ENCODE results near the gene GBF1.

The GBF1 gene

DNA sequence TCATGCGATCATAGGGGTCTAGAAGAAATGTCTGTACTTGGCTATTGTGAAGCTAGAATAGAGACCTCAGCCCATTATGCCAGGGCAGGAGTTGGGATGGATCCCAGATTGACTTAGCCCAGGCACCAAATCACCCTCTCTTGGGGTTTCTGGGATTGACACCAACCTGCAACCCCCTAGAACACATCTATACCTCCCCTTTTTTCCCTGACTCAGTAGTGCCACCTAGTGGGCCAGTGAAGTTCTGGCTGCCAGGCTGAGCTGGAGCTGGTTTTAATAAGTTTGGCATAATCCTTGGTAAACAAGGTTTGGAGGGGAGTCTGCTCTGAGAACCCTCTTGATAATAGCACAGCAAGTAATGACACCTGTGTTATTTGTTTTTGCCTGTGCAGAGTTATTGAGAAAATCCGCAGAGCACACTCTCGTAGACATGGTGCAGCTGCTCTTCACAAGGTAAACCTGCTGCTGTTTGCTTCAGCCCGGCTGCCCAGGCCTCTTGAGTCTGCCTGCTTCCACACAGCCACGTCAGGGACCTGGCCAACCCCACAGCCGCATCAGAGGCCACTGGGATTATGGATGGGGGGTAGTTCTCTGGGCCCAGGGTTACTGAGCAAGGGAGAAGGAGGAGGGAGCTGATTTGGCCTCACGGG, 106.9 kb downstream of the GBF1 start:
- DNase-seq, result peak; percentile 66

DNA sequence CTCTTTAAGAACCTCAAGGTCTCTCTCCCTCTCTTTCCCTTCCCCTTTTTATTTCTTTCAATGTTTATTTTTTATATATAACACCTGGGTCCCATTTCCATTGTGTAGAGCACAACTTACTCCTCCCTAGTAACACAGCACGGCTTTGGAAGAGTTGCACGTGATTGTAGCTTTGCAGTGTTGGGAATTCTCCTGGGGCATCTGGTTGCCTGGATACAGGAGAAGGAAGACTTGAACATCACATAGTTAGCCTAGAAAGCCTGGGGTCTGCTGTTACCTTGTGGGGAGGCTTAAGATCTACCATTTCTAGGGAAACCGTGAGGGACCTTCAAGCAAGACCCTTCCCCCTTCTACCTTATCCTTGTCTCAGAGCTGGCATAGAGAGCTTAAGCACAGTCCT, 109.1 kb downstream of the GBF1 start:
- no peak for DNase-seq

DNA sequence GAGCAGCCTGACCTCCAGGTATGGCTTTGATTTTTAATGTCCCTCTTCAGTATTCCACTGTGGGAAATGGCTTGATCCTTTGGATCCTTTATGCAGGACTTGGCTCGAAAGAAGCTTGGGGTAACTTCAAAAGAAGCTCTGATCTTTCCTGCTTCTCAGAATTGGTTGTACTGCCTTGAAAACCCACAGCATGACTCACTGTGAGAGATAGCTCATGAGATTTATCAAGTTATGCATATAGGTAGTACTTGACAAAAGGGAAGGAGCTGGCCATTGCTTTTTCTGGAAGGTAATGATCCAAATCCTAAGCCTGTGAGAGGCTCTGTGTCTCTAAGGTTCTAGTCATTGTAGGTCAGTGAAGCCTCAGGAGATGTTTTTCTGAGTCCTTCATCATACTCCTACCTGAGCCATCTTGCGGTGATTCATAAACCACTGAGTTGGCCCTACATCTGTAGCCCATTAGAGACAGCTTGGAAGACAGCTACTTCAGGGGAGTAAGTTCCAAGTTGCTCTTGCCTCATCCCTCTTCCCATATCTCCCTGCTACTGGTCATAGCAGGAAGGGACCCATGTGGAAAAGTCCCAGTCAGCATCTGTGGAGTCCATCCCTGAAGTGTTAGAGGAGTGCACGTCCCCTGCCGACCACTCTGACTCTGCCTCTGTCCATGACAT, 113.5 kb downstream of the GBF1 start:
- no peak for DNase-seq

DNA sequence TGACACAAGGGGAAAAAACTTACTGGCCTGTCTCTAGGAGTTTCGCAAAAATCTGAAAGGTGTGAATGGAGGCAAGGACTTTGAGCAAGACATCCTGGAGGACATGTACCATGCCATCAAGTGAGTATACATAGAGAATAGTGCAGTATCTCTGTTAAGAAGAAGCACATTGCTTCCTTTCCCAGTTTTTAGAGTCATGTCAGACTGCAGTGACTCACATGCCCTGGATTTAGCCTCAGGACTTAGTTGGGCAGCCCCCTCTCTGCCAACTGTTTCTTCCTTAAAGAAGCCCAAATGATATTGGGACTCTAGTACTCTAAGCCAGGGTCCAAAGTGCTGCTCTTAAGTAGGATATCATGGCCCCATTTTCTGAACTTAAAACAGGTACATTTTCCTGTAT, 122.1 kb downstream of the GBF1 start:
- DNase-seq, result no peak

- DNase-seq, result no peak
Measured at GRCh38 chr10:102368077-102368476, 122.7 kb downstream of the GBF1 start.

DNA sequence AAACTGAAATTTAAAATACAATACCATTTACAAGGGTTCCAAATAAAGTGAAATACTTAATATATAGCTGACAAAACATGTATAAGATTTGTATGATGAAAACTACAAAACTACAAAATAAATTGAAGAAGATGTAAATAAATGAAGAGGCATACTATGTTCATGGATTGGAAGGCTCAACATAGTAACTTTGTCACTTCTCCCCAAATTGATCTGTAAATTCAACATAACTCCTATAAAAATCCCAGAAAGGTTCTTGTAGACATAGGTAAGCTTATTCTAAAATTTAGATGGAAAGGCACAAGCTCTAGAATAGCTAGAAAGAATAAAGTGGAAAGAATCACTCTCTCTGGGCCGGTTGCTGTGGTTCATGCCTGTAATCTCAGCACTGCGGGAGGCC, 126.0 kb downstream of the GBF1 start:
- DNase-seq, result no peak

DNA sequence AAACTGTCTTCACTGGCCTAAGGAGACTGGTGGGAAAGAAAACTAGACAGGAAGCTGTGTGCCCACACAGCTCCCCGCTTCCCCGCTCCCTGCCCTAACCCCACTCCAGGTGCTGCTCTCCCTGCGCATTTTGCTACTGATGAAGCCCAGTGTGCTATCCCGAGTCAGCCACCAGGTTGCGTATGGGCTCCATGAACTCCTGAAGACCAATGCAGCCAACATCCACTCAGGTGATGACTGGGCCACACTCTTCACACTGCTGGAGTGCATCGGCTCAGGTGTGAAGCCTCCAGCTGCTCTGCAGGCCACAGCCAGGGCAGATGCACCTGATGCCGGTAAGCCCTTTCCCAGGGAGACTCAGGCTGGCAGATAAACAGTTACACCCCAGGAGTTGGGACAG, 129.9 kb downstream of the GBF1 start:
- DNase-seq, result no peak

DNA sequence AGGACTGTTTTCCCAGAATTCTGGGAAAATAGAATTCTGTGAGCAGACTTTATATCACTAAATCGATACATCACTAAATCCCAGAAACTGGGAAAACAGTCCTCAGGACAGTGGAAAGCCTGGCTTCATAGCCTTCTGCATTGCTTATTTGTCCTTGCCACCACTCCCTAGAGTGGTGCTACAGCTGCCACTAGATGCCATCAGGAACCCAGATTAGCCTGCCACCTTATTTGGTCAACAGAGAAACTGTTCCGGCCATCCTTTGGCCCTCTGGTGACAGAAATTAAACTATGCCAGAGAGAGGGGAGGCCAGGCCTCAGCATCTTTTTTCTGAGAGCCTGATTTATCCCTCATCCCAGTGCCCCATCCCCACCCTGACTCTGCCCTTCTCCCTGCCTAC, 130.5 kb downstream of the GBF1 start:
- no peak for DNase-seq

- no peak for DNase-seq
Measured at GRCh38 chr10:102376901-102377300, 131.6 kb downstream of the GBF1 start.

GRCh38 chr10:102379383-102379782, 134.1 kb downstream of the GBF1 start:
- no peak for DNase-seq

DNA sequence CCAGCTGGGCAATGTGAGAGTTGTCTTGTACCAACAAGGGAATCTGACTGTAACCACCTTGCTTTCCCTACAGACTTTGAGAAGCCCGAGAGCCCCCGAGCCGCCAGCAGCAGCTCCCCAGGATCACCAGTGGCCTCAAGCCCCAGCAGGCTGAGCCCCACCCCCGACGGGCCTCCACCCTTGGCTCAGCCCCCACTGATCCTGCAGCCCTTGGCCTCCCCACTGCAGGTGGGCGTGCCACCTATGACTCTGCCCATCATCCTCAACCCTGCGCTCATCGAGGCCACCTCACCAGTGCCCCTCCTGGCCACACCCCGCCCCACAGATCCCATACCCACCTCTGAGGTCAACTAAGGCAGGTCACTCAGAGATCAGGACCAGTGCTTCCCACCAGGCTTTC, 136.7 kb downstream of the GBF1 start:
- no peak for DNase-seq

DNA sequence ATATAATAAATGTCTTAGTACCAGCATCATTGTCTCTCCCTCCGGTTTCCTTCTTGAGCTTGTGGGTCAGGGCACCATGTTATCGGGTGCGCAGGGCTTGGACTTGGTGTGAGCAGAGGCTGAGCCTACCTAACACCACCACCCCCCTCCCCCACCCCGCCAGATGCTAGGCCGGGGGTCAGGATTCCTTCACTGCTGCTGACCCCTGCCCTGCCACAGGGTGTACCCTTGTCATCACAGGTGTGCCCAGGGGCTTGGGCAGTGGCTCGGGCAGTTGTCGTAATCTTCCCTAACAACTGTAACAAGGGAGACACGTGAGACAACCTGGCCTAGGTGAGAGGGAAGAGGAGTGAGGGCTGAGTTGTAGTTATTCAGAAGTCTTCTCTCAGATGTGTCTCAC, 137.5 kb downstream of the GBF1 start:
- DNase-seq, result no peak

DNA sequence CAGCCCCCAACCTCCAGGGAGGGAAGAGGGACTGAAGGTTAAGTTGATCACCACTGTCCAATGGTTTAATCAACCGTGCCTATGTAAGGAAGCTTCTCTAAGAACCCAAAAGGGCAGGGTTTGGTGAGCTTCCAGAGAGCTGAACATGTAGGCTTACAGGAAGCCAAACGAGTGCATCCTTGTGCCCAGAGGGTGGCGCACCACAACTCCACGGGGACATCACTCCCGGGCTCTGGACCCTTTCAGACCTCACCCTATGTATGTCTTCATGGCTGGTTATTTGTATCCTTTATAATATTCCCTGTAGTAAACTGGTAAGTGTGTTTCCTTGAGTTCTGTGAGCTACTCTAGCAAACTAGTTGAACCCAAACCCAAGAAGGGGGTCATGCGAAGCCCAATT, 138.7 kb downstream of the GBF1 start:
- no peak for DNase-seq

DNA sequence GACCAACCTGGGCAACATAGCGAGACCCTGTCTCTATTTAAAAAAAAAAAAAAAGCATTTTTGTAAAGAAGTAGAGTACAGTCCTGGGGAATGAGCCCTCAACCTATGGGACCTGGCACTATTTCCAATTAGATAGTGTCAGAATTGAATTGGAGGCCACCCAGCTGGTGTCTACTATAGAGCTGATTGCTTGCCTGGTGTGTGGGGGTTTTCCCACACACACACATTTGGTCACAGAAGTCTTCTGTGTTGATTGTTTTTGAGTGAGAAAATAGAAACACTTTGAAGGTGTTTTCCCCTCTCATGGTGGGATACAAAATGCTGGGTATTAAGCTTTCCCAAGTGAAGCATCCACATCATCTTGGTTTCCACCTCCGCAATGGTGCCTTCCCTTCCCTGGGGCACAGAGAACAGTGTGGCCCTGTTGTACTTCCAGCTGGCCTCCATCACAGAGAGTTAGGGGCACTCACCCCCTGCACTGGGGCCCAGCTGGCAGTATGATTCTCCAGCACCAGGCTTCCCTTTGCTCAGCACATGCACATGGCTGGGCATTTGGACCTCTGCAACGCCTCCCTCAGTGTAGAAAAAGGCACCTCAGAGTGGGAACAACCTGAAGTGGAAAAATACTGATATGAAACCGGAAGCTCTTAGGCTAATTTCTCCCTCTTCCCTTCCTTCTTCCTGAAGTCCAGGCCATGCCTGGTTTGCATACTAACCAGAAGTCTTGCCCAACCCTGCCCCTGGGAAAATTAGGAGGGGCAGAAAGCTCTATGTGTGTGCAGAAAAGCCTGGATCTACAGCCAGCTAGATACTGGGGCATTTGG, 139.5 kb downstream of the GBF1 start:
- DNase-seq, result no peak

DNA sequence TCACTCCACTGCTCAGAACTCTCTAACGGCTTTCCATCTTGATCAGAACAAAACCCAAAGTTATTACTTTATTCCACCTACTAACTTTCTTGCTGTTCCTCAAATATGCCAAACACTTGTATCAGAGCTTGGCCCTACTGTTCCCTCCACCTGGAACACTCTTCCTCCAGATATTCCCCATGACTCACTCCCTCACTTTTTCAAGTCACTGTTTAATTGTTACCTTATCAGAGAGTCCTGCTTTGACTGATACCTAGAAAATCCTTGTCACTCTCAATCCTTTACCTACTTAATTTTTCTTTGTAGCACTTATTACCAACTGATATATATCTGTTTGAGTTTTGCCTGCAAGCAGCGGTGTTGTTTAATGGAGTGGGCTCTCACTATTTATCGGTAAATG, 144.6 kb downstream of the GBF1 start:
- no peak for DNase-seq

- no peak for DNase-seq
Measured at GRCh38 chr10:102392306-102392705, 147.0 kb downstream of the GBF1 start.

DNA sequence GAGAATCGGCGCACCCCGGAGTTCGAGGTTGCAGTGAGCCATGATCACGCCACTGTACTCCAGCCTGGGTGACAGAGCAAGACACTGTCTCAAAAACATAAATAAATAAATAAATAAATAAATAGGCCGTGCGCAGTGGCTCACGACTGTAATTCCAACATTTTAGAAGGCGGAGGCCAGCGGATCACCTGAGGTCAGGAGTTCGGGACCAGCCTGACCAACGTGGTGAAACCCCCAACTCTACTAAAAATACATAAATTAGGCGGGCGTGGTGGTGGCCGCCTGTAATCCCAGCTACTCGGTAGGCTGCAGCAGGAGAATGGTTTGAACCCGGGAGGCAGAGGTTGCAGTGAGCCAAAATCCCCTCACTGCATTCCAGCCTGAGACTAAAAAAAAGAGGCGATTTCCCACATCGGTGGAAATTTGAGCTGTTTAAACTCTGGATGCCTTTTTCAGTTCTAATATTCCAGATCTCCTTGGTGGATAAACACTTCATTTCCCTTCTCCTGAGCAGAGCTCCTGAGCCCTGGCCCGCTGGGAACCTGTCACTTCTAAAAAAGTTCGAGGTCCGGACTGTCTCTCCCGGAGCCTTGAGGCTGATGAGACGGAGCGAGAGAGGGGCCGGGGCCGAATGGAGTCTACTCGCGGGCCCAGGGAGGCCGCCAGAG, 148.2 kb downstream of the GBF1 start:
- DNase-seq, result no peak

DNA sequence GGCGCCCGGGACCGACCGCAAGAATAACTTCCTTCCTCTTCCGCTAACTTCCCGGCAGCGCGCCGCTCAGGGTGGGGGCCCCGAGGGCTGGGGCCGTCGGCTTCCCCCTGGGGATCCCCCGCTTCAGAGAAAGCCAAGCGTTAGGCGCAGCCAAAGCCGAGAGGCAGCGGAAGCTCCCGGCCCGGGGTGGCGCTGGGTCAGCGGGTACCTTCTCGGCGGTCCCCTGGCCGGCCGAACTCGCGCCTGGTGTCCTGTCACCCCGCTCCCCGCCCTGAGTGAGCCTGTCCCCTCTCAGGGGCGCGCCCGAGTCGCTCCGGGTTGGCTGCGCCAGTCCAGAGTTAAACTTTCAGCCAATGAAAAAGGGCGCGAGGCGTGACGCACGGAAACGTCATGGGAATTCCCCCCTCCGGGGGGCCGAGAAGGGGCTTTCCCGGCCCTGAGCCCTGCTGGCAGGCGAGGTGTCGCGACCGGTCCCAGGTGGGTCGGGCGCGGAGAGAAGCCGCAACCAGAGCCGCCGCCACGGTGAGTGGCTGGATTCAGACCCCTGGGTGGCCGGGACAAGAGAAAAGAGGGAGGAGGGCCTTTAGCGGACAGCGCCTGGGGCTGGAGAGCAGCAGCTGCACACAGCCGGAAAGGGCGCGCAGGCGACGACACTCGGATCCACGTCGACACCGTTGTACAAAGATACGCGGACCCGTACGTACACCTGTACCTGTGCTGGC, 148.9 kb downstream of the GBF1 start:
- DNase-seq, result peak; percentile 86

DNA sequence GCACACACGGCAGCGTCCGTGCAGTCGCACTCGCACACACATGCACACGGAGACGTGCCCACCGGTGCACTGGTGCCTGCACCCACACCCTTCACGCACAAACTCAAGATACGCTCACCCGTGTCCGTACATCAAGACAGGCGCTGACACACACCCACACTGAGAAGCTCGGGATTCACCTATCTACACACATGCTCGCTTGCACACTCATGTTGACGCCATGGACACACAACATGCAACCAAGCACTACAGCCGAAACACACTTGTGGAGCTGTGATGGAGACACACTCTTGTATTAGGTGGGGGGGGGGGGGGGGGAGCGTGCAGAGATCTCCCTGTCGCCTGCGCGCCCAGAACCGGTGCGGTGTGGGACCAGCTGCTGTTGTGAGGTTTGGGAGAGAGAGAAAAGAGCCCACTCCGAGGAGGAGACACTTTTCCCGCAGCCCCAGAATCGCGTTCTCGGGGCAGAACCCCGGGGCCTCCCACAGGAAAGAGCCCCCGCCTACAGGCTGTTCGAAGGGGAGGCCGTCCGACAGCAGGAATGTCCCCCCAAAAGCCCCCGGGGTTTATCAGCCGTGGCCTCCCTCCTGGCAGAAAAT, 149.6 kb downstream of the GBF1 start:
- DNase-seq, result no peak

GRCh38 chr10:102395400-102396316, 150.3 kb downstream of the GBF1 start, which contains the start of gene NFKB2:
Gene NFKB2, plus strand, starts transcription at chr10:102395705. Its CDS starts 255 bp downstream, at chr10:102395960.
- DNase-seq, result peak; percentile 89

GRCh38 chr10:102396317-102396650, 151.0 kb downstream of the GBF1 start:
- DNase-seq, result no peak
